Activated CD8-positive, alpha-beta memory T cell treated with anti-CD3 and anti-CD28 coated beads for 36 hours (primary cell): ENCODE results near the gene C16orf46. TPM values are rescaled to one million over a fixed set of nuclear protein-coding genes. Genes with fewer than 3 reads are reported as not detected.
"Not testable (repeated sequence)": the region's sequence is repeated elsewhere in the genome, so short reads cannot be mapped to it uniquely, and the experiment has no call there.

Experiments
- CTCF ChIA-PET: fragments of 350-600 bp; sonication (Branson Sonifier 250); formaldehyde crosslinking; loops from one replicate; lab custom pipeline; 2021; ENCODE audit warnings: antibody characterized with exemption; lab: Charles Lee
- POLR2A ChIA-PET: fragments of 350-600 bp; sonication (Branson Sonifier 250); formaldehyde crosslinking; loops from one replicate; lab custom pipeline; 2021; ENCODE audit warnings: antibody characterized with exemption; lab: Charles Lee
- total RNA-seq, 2 experiments: library from RNA; stranded (reverse); gene quantifications; one replicate each; pipeline ENCODE4 v1.2.3, GENCODE V29; 2021

C16orf46 gene, protein sequence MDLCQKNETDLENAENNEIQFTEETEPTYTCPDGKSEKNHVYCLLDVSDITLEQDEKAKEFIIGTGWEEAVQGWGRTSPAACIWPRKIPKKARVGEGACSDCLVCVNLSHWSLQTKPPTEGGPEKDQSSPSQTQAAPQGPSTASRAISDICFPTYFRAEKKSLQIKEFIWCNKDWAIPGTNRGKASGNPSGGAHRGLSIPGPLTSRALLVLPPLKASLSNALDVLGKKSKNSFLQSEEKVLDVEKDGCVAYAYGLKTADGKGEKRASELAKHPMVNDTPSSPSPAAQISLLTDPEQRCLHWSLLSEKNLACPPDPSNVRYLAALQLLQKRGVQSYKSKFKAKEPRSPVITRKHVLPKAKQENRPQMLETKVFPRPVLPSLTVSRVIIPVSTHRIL
- total RNA-seq, result under 1 TPM; 0.38 to 0.51 TPM

GRCh38 chr16:81077076-81077940, at the start of gene C16orf46:
TSS of gene C16orf46 (minus strand) at chr16:81077238. CDS start at chr16:81063955, 13,283 bp downstream.
- ChIA-PET POLR2A (interaction anchor here (0.6 to 1.5 kb wide), 4 partner anchors 17 to 73 kb away, joined by 3 to 4 read pairs (median 4); no protein-coding TSS in a partner anchor), CTCF (interaction anchor here (0.9 to 2.4 kb wide), 4 partner anchors 17 to 229 kb away, joined by 4 to 13 read pairs (median 4); partner anchors contain the start of gene ATMIN)

GRCh38 chr16:81123092-81123852, 46.2 kb upstream of the C16orf46 start:
- POLR2A ChIA-PET, result no interaction called here
- CTCF ChIA-PET, result no interaction called here

DNA sequence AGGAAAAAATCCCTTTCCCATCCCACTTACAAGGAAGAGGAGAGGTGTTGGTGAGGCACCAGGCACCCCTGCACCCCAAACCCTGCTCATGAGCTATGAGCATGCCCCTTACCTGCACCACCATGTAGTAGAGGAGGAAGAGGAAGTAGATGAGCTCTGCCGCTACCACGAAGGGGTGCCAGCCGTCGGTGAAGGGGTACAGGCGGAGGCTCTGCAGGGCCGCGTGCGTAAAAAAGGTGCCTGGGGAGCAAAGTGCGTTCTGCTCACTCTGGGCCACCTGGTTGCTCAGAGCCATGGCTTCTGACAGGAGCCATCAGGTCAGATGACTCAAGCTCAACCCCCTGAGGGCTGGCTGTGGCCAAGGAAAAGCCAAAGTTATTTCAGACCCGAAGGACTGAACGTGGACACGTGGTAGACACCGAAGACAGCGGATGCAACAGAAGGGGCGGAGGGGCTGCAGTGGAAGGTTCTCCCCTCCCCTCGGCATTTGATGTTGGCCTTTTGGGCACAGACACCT, 44.5 kb upstream of the C16orf46 start:
- CTCF ChIA-PET, result no interaction called here
- POLR2A ChIA-PET, result interaction anchor here (0.7 kb wide), 1 partner anchor 333 kb away, joined by 3 read pairs; no protein-coding TSS in a partner anchor

GRCh38 chr16:81117436-81117835, 40.4 kb upstream of the C16orf46 start:
- POLR2A ChIA-PET, result no interaction called here
- CTCF ChIA-PET, result no interaction called here

GRCh38 chr16:81116285-81116684, 39.2 kb upstream of the C16orf46 start:
- ChIA-PET POLR2A (no interaction called here), CTCF (no interaction called here)

GRCh38 chr16:81112453-81112852, 35.4 kb upstream of the C16orf46 start:
- CTCF ChIA-PET, result interaction anchor here (0.6 to 1.1 kb wide), 2 partner anchors 29 to 487 kb away, joined by 3 read pairs; no protein-coding TSS in a partner anchor
- POLR2A ChIA-PET, result no interaction called here

DNA sequence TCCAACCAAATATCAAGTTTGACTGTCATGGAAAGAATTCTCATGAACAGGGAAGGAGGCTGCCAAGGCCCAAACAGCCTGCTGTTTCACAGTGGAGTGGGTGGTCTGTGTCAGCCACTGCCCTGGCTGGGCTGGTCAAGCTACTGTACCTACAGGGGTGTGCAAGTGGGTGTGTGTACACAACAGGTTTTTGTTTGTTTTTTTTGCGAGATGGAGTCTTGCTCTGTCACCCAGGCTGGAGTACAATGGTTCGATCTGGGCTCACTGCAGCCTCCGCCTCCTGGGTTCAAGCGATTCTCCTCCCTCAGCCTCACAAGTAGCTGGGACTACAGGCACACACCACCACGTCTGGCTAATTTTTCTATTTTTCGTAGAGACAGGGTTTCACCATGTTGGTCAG, 32.2 kb upstream of the C16orf46 start:
- POLR2A ChIA-PET, result not testable (repeated sequence)

GRCh38 chr16:81107511-81107910, 30.5 kb upstream of the C16orf46 start:
- ChIA-PET POLR2A (no interaction called here), CTCF (interaction anchor here (0.5 kb wide), 1 partner anchor 37 kb away, joined by 4 read pairs; no protein-coding TSS in a partner anchor)

More for the DNA sequence above, 32.2 kb upstream of the C16orf46 start:
- CTCF ChIA-PET, result not testable (repeated sequence)

GRCh38 chr16:81106826-81107503, 29.9 kb upstream of the C16orf46 start:
- POLR2A ChIA-PET, result no interaction called here
- CTCF ChIA-PET, result interaction anchor here (0.5 kb wide), 1 partner anchor 38 kb away, joined by 4 read pairs; no protein-coding TSS in a partner anchor

GRCh38 chr16:81105946-81106345, 28.9 kb upstream of the C16orf46 start:
- CTCF ChIA-PET, result no interaction called here
- POLR2A ChIA-PET, result no interaction called here

DNA sequence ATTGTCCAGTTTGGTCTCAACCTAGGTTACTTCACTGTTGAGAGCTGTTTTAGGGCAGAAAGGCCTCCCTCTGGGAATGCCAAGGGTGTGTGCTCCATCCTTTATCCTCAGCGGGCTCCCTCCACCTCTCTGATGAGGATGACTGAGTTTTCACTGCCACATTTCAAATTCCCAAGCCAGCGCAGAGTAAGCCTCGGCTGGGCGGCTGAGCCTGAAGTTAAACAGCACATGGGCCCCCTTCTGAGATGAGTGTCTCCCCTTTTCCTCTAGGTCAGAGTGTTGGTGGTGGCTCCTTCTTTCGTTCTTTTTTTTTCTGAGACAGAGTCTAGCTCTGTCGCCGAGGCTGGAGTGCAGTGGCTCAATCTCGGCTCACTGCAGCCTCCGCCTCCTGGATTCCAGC, 24.7 kb upstream of the C16orf46 start:
- ChIA-PET POLR2A (no interaction called here), CTCF (no interaction called here)

- ChIA-PET POLR2A (no interaction called here), CTCF (no interaction called here)
These were observed 22.9 kb upstream of the C16orf46 start for GRCh38 chr16:81099958-81100357.

- ChIA-PET POLR2A (no interaction called here), CTCF (interaction anchor here (1.1 to 1.5 kb wide), 2 partner anchors 12 to 61 kb away, joined by 3 to 4 read pairs; partner anchors contain the start of gene ATMIN)
These were observed 20.2 kb upstream of the C16orf46 start for GRCh38 chr16:81097230-81097629.

DNA sequence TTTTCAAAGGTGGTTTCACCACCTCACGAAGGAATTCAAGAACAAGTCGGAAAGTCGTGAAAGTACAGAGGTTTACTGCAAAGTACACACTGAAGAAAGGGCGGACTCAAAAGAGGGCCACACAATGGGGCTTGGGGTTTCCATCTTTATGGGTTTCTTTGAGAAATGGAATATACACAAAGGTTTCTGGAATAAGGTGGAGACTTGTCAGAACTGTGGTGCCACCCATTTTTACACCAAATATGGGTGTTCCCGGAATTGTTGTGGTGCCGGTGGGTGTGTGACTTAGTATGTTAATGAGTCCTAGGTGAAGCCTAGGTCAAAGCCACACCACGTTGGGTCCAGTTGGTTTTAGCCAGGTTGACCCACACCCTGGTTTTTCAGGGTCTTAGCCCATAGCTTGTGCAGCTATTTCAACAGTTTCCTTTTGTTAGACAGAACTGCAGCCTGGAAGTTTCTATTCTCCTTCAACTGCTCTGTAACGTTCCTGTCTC, 19.7 kb upstream of the C16orf46 start:
- POLR2A ChIA-PET, result no interaction called here
- CTCF ChIA-PET, result interaction anchor here (1.1 to 1.5 kb wide), 2 partner anchors 11 to 61 kb away, joined by 3 to 4 read pairs; partner anchors contain the start of gene ATMIN

- ChIA-PET CTCF (interaction anchor here (1.5 kb wide), 1 partner anchor 60 kb away, joined by 4 read pairs; the partner anchor contains the start of gene ATMIN), POLR2A (no interaction called here)
These were observed 19.1 kb upstream of the C16orf46 start, which contains the start of gene GCSH for GRCh38 chr16:81095953-81096714. TSS of gene GCSH (minus strand) at chr16:81096395. CDS start at chr16:81096278, 117 bp downstream.

- ChIA-PET CTCF (interaction anchor here (0.9 kb wide), 1 partner anchor 11 kb away, joined by 3 read pairs; no protein-coding TSS in a partner anchor), POLR2A (no interaction called here)
These were observed 18.6 kb upstream of the C16orf46 start for GRCh38 chr16:81095653-81095952.

DNA sequence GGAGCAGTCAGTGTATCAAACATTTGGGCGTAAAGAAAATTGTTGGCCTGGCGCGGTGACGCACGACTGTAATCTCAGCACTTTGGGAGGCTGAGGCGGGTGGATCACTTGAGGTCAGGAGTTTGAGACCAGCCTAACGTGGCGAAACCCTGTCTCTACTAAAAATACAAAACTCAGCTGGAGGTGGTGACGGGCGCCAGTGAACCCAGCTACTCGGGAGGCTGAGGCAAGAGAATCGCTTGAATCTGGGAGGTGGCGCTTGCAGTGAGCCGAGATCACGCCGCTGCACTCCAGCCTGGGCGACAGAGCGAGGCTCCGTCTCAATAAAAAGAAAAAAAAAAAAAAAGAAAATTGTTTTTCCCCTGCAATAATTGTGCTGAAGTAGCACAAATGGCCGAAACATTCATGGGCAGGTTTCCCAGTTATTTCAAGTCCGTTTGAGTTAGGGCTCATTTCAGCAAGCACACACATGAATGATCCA, 17.8 kb upstream of the C16orf46 start:
- CTCF ChIA-PET, result interaction anchor here (0.9 to 2.0 kb wide), 2 partner anchors 10 to 17 kb away, joined by 3 to 4 read pairs; partner anchors contain the start of gene C16orf46
- POLR2A ChIA-PET, result interaction anchor here (1.4 kb wide), 1 partner anchor 18 kb away, joined by 4 read pairs; the partner anchor contains the start of gene C16orf46
